ENCODE results near the gene IRF3.

Gene IRF3

DNA sequence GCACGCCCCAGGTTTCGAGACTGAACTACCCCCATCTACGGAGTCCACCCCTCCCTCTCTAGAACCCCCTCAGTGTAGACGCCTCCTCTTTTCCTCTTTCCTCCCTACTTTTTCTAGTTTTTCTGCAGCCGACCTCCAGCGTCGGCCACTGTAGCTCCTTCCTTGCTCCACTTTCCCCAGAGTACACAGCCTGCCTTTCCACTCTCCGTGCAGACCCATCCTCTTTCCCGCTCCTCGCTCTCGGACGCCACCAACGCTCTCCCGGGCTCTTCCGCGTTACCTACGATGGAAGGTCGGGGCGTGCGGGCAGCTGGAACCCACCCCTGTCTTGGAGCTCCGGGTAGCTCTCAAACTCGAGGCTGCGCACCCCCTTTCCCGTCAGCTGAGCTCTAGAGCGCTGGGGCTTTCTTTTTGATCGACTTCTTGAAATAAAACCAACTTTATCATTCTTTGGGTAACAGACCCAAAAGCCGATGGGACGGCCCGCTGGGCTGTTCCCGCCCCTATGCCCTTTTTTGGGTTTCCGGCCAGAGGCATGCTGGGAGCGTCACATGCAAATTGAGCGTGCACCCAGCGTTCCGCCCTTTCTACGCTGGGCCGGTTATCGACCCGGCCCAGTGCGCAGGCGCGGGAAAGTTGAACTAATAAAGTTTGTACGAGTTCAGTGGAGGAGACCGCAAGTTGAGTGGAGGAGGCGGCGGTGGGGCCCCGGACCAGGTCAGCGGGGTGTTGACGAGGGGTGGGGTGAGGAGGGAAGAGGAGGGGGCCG is at the start of gene IRF3, which contains the start of gene BCL2L12:
IRF3 (minus strand) TSS at position 507 of the 769 bp plus-strand sequence. CDS start 1,019 bp downstream, outside the sequence.
BCL2L12 (plus strand) TSS at position 583 of the 769 bp plus-strand sequence. CDS start 760 bp downstream, outside the sequence.
- peak; percentile 92 for DNase-seq (ENCODE audit: low read depth, low spot score)

DNA sequence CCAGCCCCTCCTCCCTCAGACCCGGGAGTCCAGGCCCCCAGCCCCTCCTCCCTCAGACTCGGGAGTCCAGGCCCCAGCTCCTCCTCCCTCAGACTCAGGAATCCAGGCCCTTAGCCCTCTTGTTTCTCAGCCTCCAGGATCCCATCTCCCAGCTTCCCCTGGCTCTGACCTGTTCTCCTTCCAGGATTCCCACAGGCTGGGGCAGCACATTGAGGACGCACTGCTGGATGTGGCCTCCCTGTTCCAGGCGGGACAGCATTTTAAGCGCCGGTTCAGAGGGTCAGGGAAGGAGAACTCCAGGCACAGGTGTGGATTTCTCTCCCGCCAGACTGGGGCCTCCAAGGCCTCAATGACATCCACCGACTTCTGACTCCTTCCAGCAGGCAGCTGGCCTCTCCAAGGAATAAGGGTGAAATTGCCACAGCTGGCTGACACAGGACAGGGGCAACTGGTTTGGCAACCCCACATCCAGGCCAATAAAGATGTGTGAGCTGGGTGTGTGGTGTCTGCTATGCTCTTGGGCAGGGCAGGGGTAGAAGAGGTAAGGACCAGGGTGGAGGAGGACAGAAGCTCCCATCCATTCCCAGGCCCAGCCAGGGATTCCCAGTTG is 47.7 kb upstream of the IRF3 start:
- DNase-seq (ENCODE audit: low read depth, low spot score), result no peak

DNA sequence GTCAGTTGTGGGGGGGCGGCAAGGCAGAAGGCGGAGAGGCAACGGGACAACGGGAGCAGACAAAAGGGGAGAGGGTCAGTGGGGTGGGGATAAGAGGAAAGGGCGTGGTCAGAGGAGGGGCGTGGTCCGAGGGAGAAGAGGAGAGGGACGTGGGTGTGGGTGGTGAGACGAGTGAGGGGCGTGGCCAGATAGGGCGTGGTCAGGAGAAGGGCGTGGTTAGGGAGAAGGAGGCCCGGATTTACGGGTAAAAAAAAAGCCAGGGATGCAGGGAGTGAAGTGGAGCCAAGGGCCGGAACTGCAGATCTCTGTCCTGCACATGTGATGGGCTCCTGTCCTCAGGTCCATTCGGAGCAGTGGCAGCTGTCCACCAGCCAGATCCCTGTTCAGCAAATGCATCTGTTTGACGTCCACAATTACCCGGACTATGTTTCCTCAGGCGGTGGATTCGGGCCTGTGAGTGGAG is 46.8 kb upstream of the IRF3 start:
- no peak for DNase-seq (ENCODE audit: low read depth, low spot score)

DNA sequence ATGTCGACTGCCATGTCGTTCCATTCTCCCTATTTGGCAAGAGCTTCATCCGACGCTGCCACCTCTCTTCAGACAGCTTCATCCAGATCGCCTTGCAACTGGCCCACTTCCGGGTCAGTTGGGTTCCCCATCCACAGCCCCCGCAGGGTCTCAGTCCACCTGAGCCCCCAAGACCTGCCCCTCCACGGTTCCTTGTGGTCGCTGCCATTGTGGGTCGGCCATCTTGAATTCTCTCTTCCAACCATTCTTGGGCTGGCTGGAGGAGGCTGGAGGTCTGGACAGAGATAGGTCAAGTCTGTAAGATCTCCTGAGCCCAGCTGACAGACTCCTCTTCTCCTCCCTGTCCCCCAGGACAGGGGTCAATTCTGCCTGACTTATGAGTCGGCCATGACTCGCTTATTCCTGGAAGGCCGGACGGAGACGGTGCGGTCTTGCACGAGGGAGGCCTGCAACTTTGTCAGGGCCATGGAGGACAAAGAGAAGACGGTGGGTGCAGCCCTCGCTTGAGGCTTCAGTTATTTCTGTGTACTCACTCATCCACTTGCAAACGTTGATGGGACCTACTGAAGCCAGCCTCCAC is 44.8 kb upstream of the IRF3 start:
- DNase-seq (ENCODE audit: low read depth, low spot score), result no peak

DNA sequence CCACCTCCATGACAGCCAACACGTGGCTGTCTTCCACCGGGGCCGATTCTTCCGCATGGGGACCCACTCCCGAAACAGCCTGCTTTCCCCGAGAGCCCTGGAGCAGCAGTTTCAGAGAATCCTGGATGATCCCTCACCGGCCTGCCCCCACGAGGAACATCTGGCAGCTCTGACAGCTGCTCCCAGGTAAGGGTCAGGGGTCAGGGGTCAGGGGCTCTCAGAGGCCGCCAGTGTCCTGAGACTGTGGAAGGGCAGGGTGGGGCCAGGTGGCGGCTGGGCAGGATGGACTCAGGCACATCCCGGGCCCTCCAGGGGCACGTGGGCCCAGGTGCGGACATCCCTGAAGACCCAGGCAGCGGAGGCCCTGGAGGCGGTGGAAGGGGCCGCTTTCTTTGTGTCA is 40.3 kb upstream of the IRF3 start:
- DNase-seq (ENCODE audit: low read depth, low spot score), result no peak

DNA sequence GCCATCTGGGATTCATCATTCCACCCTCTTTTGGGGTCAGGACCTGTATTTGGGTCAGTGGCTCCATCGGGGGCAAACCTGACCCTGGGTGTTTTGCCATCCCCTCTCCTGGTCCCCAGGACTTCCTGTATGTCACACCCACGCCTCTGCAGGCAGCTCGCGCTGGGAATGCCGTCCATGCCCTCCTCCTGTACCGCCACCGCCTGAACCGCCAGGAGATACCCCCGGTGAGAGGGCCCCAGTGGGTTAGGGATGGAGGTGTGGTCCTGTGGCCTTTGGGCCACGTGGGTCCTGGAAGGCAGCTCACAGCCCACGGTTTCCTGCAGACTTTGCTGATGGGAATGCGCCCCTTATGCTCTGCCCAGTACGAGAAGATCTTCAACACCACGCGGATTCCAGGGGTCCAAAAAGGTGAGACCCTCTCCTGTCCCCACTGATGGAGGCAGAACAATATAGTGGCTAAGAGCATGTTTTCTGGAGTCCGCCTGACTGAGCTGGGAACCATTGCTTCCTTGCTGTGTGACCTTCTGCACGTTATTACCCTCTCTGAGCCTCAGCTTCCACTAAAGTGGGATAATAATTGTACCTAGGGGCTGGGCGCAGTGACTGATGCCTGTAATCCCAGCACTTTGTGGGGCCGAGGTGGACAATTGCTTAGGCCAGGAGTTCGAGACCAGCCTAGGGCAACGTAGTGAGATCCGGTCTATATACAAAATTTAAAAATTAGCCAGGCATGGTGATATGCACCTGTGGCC is 39.4 kb upstream of the IRF3 start:
- no peak for DNase-seq (ENCODE audit: low read depth, low spot score)

DNA sequence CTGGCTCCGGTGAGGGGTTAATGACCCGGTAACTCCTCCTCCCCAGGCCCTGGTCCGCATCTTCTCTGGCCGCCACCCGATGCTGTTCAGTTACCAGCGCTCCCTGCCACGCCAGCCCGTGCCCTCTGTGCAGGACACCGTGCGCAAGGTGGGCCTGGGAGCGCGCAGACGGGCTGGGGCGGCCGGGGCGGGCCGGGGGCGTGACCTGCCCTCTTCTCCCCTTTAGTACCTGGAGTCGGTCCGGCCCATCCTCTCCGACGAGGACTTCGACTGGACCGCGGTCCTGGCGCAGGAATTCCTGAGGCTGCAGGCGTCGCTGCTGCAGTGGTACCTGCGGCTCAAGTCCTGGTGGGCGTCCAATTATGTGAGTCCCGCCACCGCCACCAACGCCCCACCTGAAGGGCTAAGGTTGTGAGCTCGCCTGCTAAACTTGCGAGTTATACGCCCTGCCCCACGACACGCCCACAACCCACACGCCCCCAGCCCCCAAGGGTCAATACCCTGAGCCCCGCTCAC is 35.7 kb upstream of the IRF3 start:
- no peak for DNase-seq (ENCODE audit: low read depth, low spot score)

GRCh38 chr19:49700563-49700962 is 34.9 kb upstream of the IRF3 start:
- DNase-seq (ENCODE audit: low read depth, low spot score), result no peak

DNA sequence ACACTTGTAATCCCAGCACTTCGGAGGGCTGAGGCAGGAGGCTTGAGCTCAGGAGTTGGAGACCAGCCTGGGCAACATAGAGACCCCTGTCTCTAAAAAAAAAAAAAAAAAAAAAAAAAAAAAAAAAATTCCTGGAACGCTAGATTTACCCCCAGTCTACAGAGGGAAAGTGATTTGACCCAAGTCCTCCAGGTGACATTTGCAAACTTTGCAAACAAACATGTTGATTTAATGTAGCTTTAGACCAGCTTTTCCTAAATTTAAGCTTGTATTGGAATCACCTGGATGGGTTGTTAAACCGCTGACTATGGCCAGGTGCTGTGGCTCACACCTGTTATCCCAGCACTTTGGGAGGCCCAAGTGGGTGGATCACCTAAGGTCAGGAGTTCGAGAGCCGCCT is 33.7 kb upstream of the IRF3 start:
- no peak for DNase-seq (ENCODE audit: low read depth, low spot score)

GRCh38 chr19:49696865-49697264 is 31.2 kb upstream of the IRF3 start:
- no peak for DNase-seq (ENCODE audit: low read depth, low spot score)

DNA sequence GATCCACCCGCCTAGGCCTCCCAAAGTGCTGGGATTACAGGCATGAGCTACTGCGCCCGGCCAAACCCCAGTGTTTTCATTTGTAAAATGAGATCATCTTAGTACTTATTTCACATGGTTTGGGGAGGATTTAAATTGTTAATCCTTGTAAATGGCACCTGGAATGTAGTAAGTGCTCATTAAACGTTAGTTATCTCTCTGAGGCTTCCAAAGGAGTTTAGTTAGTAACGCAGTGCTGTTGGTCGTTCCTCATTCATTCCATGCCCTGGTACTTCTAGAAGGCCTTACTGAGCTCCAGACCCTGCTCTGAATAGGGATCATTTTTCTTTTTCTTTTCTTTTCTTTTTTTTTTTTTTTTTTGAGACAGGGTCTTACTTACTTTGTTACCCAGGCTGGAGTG is 30.5 kb upstream of the IRF3 start:
- DNase-seq (ENCODE audit: low read depth, low spot score), result no peak

GRCh38 chr19:49692147-49692506 is 26.5 kb upstream of the IRF3 start:
- DNase-seq (ENCODE audit: low read depth, low spot score), result no peak

GRCh38 chr19:49691243-49692146 is 25.8 kb upstream of the IRF3 start:
- peak; percentile 41 for DNase-seq (ENCODE audit: low read depth, low spot score)

GRCh38 chr19:49690656-49691242 is 25.1 kb upstream of the IRF3 start, which contains the start of gene CPT1C:
CPT1C (plus strand) TSS chr19:49691116; CDS start chr19:49692253, 1,137 bp downstream.
- DNase-seq (ENCODE audit: low read depth, low spot score), result no peak

DNA sequence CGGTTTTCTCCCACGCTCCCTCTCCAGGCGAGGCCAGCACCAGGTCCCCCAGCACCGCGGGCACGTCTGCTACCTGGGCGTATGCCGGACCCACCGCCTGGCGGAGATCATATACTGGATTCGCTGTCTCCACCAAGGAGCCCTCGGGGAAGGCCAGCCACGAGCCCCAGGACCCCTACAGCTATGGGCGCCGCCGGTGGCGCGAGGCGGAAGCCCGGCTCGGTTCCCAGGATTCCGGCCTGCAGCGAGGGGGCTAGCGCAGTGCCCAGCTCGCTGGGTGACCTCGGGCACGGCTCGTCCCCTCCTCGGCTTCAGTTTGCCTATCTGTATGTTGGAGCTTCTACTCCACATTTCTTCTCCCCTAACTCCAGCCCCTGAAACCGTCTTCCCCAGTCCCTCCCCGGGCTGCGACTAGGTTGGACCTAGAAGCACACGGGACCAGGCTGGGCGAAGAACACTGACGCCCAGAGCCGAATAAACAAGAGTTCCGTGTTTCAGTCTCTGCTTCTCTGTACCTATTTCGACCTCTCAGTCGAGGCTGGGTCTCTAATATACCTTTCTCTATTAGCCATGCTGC is 24.5 kb upstream of the IRF3 start:
- no peak for DNase-seq (ENCODE audit: low read depth, low spot score)

DNA sequence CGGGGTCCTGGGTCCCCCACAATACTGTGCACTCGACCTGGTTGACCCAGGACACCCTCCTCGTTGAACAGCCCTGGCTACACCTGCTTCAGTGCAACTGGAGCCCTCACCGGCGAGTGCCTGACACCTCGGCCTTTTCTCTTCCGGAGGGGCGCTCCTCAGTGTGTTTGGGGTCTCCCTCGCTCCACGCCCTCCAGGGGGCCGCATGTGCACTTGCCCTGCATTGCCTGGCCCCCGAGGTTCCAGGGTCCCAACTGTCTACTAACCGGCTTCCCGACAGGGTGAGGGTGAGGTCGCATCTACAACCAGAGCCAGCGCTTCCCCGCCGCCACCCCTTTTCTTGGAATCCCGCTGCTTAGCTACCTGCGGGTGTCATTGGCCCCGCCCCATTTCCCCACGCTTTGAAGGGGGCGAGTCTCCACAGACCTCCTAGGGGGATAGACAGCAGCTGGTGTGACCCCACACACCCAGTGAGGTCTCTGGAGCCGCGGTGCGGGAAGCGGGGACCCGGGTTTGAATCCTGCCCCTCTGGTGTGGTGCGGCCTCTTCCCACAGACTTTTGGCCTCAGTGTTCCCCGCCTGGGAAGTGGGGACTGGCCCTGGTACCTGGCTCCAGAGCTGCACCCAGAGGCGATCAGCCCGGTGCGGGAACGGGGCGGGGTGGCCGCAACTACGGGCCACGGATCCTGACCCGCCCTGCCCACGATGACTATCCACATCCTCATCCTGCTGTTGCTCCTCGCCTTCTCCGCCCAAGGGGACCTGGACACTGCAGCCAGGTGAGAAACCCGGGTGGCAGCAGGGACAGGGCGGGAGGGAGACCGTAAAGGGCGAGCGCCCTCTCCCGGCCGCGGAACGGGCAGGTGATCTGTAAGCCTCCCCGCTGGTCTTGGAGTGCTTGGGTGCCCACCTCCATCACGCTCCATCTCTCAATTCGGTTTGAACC is 23.7 kb upstream of the IRF3 start, which contains the start of gene ADM5:
ADM5 (plus strand) TSS at position 462 of the 946 bp plus-strand sequence; CDS start at position 706, 244 bp downstream.
- no peak for DNase-seq (ENCODE audit: low read depth, low spot score)

- no peak for DNase-seq (ENCODE audit: low read depth, low spot score)
These were observed 23.0 kb upstream of the IRF3 start for GRCh38 chr19:49688531-49689132.

Measured in smooth muscle cell of the brain vasculature (primary cell).